HepG2 (cell line): ENCODE measurements around the gene NPAS2. TPM values are rescaled to one million over a fixed set of nuclear protein-coding genes. Genes with fewer than 3 reads are reported as not detected.

ENCODE experiments used
- RFX3 ChIP-seq: IDR thresholded peaks from 2 replicates; pipeline ENCODE4 v1.6.1; 2016; ENCODE audit warnings: missing biosample characterization, missing genetic modification reagents
- SCMH1 ChIP-seq: sonication (generic); formaldehyde crosslinking; IDR thresholded peaks from 2 replicates; pipeline ENCODE4 v1.9.0; 2021; ENCODE audit warnings: missing genetic modification reagents, mild to moderate bottlenecking, borderline replicate concordance
- SRSF4 ChIP-seq: fragments of 200-400 bp; formaldehyde crosslinking; IDR thresholded peaks from one replicate; pipeline ENCODE4 v1.6.1; 2018; ENCODE audit warnings: mild to moderate bottlenecking, low read depth, low read length, moderate library complexity; ENCODE audit not compliant: poor library complexity, severe bottlenecking
- TBL1XR1 ChIP-seq: fragments of 150-350 bp; IDR thresholded peaks from 2 replicates; pipeline ENCODE4 v1.6.1; 2014; ENCODE audit warnings: borderline replicate concordance, low read length; ENCODE audit not compliant: partially characterized antibody
- ZNF235 ChIP-seq: sonication (generic); formaldehyde crosslinking; IDR thresholded peaks from 2 replicates; pipeline ENCODE4 v1.8.1; 2023; ENCODE audit warnings: mild to moderate bottlenecking, missing genetic modification reagents, borderline replicate concordance
- ZNF83 ChIP-seq: sonication (generic); formaldehyde crosslinking; IDR thresholded peaks from 2 replicates; pipeline ENCODE4 v1.4.0; 2020; ENCODE audit warnings: missing genetic modification reagents, mild to moderate bottlenecking, borderline replicate concordance
- polyA plus RNA-seq, 8 experiments: library from polyadenylated mRNA; depleted of rRNA in 3 of 8; stranded (reverse) in 7 of 8; unstranded in 1 of 8; fragments of >200 nt; fragmentation: Illumina TruSeq in 4 of 8; extraction: Trizol in 4 of 8; gene quantifications; 2 replicates each; pipeline versions ENCODE4 v1.2.1 to v1.2.3, GENCODE V29; 2011 to 2016; ENCODE audit warnings: low read depth in 4 of 8, missing spikeins in 1 of 8, mixed read lengths in 1 of 8; ENCODE audit not compliant: insufficient read depth in 1 of 8
- total RNA-seq, 5 experiments: library from RNA; depleted of rRNA; stranded (reverse); fragments of >200 nt; fragmentation: Illumina TruSeq; extraction: Trizol; gene quantifications; 2 replicates each; pipeline ENCODE4 v1.2.3, GENCODE V29; 2016; ENCODE audit warnings: low read depth in 1 of 5
- TF ChIP-seq, protein P1 (sequence below): IDR thresholded peaks from 2 replicates; pipeline ENCODE4 v1.6.1; 2018; ENCODE audit warnings: missing genetic modification reagents
- TF ChIP-seq, protein P2 (sequence below): IDR thresholded peaks from 2 replicates; pipeline ENCODE4 v1.6.1; 2016; ENCODE audit warnings: low read depth
- TF ChIP-seq, protein P3 (sequence below): sonication (generic); formaldehyde crosslinking; IDR thresholded peaks from 2 replicates; pipeline ENCODE4 v1.4.0; 2020; ENCODE audit warnings: missing genetic modification reagents
- TF ChIP-seq, protein P4 (sequence below): IDR thresholded peaks from 2 replicates; pipeline ENCODE4 v1.6.1; 2016
- TF ChIP-seq, protein P5 (sequence below): sonication (generic); formaldehyde crosslinking; IDR thresholded peaks from 2 replicates; pipeline ENCODE4 v1.4.0; 2020; ENCODE audit warnings: low read depth, mild to moderate bottlenecking, missing genetic modification reagents
- TF ChIP-seq, protein P6 (sequence below): sonication (generic); formaldehyde crosslinking; IDR thresholded peaks from 2 replicates; pipeline ENCODE4 v1.4.0; 2020; ENCODE audit warnings: missing genetic modification reagents
- TF ChIP-seq, protein P7 (sequence below): sonication (generic); formaldehyde crosslinking; IDR thresholded peaks from 2 replicates; pipeline ENCODE4 v1.8.1; 2023; ENCODE audit warnings: mild to moderate bottlenecking, inconsistent platforms, moderate library complexity, missing genetic modification reagents, borderline replicate concordance

NPAS2 gene
- total and polyA plus RNA-seq, 2 of the 13 experiments (the other 11 are each of a cell fraction or from before 2014, with no cell fraction given), result 14.8 to 37.5 TPM

DNA sequence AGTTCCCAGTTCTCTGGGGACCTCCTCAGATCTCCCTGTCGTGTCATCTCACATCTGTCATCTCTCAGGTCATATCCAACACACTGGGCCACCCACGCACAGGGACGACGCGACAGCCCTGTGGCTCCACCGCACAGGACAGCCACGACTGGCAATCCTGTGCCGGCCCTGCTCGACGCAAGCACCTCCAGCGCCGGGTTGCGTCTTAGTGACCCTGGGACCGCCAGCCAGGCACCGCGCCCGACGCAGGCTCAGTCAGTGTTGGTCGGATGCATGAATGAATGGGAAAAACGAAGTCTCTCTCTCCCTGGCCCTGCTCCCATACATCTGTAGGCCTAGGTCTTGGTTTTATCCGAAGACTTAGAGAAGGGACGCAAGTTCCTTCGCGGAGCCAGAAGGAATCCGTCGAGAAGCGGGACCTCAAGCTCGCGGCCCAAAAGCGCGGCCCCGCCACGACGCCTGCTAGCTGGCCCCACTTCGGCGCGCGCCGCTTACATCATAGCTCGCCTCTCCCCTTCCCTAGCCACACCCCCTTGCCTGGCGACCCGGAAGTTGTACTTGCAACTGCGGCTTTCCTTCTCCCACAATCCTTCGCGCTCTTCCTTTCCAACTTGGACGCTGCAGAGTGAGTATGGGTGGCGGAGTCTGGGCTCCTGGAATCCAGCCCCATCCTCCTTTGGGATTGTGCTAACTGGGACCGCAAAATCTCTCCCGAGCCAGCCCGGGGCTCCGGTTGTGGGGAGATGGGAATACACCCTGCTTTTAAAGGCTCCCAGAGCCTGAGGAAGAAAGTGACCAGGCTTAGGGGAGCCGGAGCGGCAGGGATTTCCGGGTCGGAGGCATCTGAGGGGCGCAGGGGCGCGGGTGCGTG lies 182.0 kb downstream of the NPAS2 start, which contains the start of gene RPL31 (continued):
- TF ChIP-seq ZNF235 (0 out of 2 replicates have a peak, but pooled peaks have one; percentile 87), SCMH1 (no peak), RFX3 (CRISPR knock-in tag) (no peak), TBL1XR1 (peak; percentile 29), ZNF83 (CRISPR knock-in tag) (peak; percentile 71; the same call in 1 of the 2 replicates), SRSF4 (peak; percentile 39)
- TF ChIP-seq, protein P1, sequence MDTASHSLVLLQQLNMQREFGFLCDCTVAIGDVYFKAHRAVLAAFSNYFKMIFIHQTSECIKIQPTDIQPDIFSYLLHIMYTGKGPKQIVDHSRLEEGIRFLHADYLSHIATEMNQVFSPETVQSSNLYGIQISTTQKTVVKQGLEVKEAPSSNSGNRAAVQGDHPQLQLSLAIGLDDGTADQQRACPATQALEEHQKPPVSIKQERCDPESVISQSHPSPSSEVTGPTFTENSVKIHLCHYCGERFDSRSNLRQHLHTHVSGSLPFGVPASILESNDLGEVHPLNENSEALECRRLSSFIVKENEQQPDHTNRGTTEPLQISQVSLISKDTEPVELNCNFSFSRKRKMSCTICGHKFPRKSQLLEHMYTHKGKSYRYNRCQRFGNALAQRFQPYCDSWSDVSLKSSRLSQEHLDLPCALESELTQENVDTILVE (CRISPR knock-in tag), result peak; percentile 94
- TF ChIP-seq, protein P2, sequence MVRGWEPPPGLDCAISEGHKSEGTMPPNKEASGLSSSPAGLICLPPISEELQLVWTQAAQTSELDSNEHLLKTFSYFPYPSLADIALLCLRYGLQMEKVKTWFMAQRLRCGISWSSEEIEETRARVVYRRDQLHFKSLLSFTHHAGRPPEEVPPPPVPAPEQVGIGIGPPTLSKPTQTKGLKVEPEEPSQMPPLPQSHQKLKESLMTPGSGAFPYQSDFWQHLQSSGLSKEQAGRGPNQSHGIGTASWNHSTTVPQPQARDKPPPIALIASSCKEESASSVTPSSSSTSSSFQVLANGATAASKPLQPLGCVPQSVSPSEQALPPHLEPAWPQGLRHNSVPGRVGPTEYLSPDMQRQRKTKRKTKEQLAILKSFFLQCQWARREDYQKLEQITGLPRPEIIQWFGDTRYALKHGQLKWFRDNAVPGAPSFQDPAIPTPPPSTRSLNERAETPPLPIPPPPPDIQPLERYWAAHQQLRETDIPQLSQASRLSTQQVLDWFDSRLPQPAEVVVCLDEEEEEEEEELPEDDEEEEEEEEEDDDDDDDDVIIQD (CRISPR knock-in tag), result peak; percentile 94
- TF ChIP-seq, protein P3, sequence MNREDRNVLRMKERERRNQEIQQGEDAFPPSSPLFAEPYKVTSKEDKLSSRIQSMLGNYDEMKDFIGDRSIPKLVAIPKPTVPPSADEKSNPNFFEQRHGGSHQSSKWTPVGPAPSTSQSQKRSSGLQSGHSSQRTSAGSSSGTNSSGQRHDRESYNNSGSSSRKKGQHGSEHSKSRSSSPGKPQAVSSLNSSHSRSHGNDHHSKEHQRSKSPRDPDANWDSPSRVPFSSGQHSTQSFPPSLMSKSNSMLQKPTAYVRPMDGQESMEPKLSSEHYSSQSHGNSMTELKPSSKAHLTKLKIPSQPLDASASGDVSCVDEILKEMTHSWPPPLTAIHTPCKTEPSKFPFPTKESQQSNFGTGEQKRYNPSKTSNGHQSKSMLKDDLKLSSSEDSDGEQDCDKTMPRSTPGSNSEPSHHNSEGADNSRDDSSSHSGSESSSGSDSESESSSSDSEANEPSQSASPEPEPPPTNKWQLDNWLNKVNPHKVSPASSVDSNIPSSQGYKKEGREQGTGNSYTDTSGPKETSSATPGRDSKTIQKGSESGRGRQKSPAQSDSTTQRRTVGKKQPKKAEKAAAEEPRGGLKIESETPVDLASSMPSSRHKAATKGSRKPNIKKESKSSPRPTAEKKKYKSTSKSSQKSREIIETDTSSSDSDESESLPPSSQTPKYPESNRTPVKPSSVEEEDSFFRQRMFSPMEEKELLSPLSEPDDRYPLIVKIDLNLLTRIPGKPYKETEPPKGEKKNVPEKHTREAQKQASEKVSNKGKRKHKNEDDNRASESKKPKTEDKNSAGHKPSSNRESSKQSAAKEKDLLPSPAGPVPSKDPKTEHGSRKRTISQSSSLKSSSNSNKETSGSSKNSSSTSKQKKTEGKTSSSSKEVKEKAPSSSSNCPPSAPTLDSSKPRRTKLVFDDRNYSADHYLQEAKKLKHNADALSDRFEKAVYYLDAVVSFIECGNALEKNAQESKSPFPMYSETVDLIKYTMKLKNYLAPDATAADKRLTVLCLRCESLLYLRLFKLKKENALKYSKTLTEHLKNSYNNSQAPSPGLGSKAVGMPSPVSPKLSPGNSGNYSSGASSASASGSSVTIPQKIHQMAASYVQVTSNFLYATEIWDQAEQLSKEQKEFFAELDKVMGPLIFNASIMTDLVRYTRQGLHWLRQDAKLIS (CRISPR knock-in tag), result peak; percentile 94
- TF ChIP-seq, protein P4, sequence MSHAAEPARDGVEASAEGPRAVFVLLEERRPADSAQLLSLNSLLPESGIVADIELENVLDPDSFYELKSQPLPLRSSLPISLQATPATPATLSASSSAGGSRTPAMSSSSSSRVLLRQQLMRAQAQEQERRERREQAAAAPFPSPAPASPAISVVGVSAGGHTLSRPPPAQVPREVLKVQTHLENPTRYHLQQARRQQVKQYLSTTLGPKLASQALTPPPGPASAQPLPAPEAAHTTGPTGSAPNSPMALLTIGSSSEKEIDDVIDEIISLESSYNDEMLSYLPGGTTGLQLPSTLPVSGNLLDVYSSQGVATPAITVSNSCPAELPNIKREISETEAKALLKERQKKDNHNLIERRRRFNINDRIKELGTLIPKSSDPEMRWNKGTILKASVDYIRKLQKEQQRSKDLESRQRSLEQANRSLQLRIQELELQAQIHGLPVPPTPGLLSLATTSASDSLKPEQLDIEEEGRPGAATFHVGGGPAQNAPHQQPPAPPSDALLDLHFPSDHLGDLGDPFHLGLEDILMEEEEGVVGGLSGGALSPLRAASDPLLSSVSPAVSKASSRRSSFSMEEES (CRISPR knock-in tag), result peak; percentile 92
- TF ChIP-seq, protein P5, sequence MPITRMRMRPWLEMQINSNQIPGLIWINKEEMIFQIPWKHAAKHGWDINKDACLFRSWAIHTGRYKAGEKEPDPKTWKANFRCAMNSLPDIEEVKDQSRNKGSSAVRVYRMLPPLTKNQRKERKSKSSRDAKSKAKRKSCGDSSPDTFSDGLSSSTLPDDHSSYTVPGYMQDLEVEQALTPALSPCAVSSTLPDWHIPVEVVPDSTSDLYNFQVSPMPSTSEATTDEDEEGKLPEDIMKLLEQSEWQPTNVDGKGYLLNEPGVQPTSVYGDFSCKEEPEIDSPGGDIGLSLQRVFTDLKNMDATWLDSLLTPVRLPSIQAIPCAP (CRISPR knock-in tag), result peak; percentile 98
- TF ChIP-seq, protein P6, sequence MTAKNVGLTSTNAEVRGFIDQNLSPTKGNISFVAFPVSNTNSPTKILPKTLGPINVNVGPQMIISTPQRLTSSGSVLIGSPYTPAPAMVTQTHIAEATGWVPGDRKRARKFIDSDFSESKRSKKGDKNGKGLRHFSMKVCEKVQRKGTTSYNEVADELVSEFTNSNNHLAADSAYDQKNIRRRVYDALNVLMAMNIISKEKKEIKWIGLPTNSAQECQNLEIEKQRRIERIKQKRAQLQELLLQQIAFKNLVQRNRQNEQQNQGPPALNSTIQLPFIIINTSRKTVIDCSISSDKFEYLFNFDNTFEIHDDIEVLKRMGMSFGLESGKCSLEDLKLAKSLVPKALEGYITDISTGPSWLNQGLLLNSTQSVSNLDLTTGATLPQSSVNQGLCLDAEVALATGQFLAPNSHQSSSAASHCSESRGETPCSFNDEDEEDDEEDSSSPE (CRISPR knock-in tag), result peak; percentile 99
- TF ChIP-seq, protein P7, sequence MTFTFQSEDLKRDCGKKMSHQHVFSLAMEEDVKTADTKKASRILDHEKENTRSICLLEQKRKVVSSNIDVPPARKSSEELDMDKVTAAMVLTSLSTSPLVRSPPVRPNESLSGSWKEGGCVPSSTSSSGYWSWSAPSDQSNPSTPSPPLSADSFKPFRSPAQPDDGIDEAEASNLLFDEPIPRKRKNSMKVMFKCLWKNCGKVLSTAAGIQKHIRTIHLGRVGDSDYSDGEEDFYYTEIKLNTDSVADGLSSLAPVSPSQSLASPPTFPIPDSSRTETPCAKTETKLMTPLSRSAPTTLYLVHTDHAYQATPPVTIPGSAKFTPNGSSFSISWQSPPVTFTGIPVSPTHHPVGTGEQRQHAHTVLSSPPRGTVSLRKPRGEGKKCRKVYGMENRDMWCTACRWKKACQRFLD (CRISPR knock-in tag), result peak; percentile 99
